Smooth muscle cell (in vitro differentiated cells): ENCODE results near the gene PARD3. TPM values are rescaled to one million over a fixed set of nuclear protein-coding genes. Genes with fewer than 3 reads are reported as not detected.

Source experiments
- DNase-seq: peaks from one replicate; lab custom pipeline; 2025; ENCODE audit not compliant: unreplicated experiment; lab: John Stamatoyannopoulos, UW
- H2AFZ ChIP-seq: fragments of 200-600 bp; sonication (generic); 2 replicates; pipeline ENCODE4 v1.6.0; 2016; ENCODE audit warnings: antibody characterized with exemption, low read depth, mild to moderate bottlenecking
- H3F3A ChIP-seq: fragments of 200-600 bp; sonication (generic); 2 replicates; pipeline ENCODE4 v1.6.0; 2017; ENCODE audit warnings: antibody characterized with exemption, low read depth
- H3K27ac ChIP-seq: fragments of 200-600 bp; sonication (generic); 2 replicates; pipeline ENCODE4 v1.5.1; 2016; ENCODE audit warnings: low read depth, mild to moderate bottlenecking
- H3K27me3 ChIP-seq: fragments of 200-600 bp; sonication (generic); 2 replicates; pipeline ENCODE4 v1.6.1; 2016; ENCODE audit warnings: low read depth, mild to moderate bottlenecking
- H3K36me3 ChIP-seq: fragments of 200-600 bp; sonication (generic); 2 replicates; pipeline ENCODE4 v1.5.1; 2016; ENCODE audit warnings: low read depth
- H3K4me1 ChIP-seq: fragments of 200-600 bp; sonication (generic); 2 replicates; pipeline ENCODE4 v1.5.1; 2016; ENCODE audit warnings: low read depth
- H3K4me2 ChIP-seq: fragments of 200-600 bp; sonication (generic); 2 replicates; pipeline ENCODE4 v1.6.0; 2016; ENCODE audit warnings: mild to moderate bottlenecking
- H3K4me3 ChIP-seq: fragments of 200-600 bp; sonication (generic); 2 replicates; pipeline ENCODE4 v1.5.1; 2016; ENCODE audit warnings: mild to moderate bottlenecking
- H3K79me2 ChIP-seq: fragments of 200-600 bp; sonication (generic); 2 replicates; pipeline ENCODE4 v1.6.0; 2016; ENCODE audit warnings: low read depth, mild to moderate bottlenecking
- H3K9ac ChIP-seq: fragments of 200-600 bp; sonication (generic); 2 replicates; pipeline ENCODE4 v1.6.0; 2016; ENCODE audit warnings: low read depth
- H3K9me3 ChIP-seq: fragments of 200-600 bp; sonication (generic); replicated peaks from 2 replicates; pipeline ENCODE4 v1.5.1; 2016; ENCODE audit warnings: low read depth
- H4K20me1 ChIP-seq: fragments of 200-600 bp; sonication (generic); 2 replicates; pipeline ENCODE4 v1.6.0; 2016; ENCODE audit warnings: low read depth
- CTCF ChIP-seq: fragments of 200-600 bp; sonication (generic); IDR thresholded peaks from 2 replicates; pipeline ENCODE4 v1.5.1; 2017; ENCODE audit warnings: borderline replicate concordance, mild to moderate bottlenecking, antibody characterized with exemption; ENCODE audit not compliant: insufficient read depth, poor library complexity, severe bottlenecking
- WGBS: methylation state at CpG from one replicate; pipeline ENCODE4 v1.1.7; 2016; ENCODE audit warnings: low lambda C conversion rate; 5-methylcytosine and 5-hydroxymethylcytosine counted together
- polyA plus RNA-seq: library from polyadenylated mRNA; unstranded; fragments of >200 nt; fragmentation: Nextera tagmentation; extraction: Ambion mirVana; gene quantifications from 2 replicates; pipeline ENCODE4 v1.2.1, GENCODE V29; 2016
- total RNA-seq: library from RNA; depleted of rRNA; stranded (reverse); fragments of >200 nt; gene quantifications from 2 replicates; pipeline ENCODE4 v1.2.3, GENCODE V29; 2014

Gene PARD3
- total and polyA plus RNA-seq, 2 experiments from 2014 or later = 17.5 to 26.0 TPM

GRCh38 chr10:34489411-34489810, 325.7 kb downstream of the PARD3 start:
- peak overlapping the region; percentile 80 for H3K4me2 ChIP-seq
- no peaks in the 10 kb centered on the region for H3K36me3 ChIP-seq
- H2AFZ ChIP-seq = no peak overlapping the region
- H3K9me3 ChIP-seq = no peaks in the 10 kb centered on the region
- DNase-seq = no peak
- peaks cover 13% of the 10 kb centered on the region for H3F3A ChIP-seq
- WGBS = 95% methylated on average over 3 of the region's 3 CpGs
- no peak for TF ChIP-seq CTCF
- no peak overlapping the region for H3K9ac ChIP-seq
- no peaks in the 10 kb centered on the region for H3K27me3 ChIP-seq
- H3K4me1 ChIP-seq = peaks cover 7% of the 10 kb centered on the region
- H3K27ac ChIP-seq = peak overlapping the region; percentile 92
- no peaks in the 10 kb centered on the region for H3K79me2 ChIP-seq
- H3K4me3 ChIP-seq = no peak overlapping the region
- H4K20me1 ChIP-seq = no peaks in the 10 kb centered on the region

DNA sequence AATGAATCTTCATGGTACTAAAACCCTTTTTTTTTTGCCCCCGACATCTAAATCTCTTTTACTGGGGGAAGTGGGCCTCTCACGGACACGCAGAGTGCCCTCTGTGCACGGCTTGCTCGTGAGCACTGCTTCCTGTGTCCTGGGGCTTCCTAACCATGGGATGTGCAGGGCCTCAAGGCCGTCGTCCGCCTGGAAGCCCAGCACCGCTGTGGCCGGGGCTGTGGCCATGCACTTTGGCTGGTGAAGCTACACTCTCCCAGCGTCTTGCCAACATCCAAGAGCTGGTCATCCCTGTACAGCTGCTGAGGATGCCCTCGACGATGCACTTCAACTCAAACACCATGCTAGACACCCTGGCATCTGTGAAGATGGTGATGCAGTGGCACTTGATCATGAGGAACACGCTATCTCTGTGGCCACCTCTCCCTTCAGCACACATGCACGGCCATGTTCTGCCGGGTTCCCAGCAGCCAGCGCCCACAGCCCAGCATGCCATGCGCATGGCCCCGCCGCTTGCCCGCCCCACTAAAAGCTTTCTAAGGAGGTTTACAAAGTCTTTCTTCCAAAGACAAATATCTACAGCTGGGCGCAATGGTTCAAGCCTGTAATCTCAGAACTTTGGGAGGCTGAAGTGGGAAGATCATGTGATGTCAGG, 326.5 kb downstream of the PARD3 start:
- TF ChIP-seq CTCF = no peak
- H3K4me1 ChIP-seq = peaks cover 7% of the 10 kb centered on the region
- no peak for DNase-seq
- 97% methylated on average over 22 of the region's 22 CpGs for WGBS
- H3K79me2 ChIP-seq = no peaks in the 10 kb centered on the region
- no peak overlapping the region for H3K27ac ChIP-seq
- H4K20me1 ChIP-seq = no peaks in the 10 kb centered on the region
- H3K27me3 ChIP-seq = no peaks in the 10 kb centered on the region
- no peak overlapping the region for H3K9ac ChIP-seq
- no peak overlapping the region for H2AFZ ChIP-seq
- H3K36me3 ChIP-seq = no peaks in the 10 kb centered on the region
- H3K4me2 ChIP-seq = no peak overlapping the region
- no peak overlapping the region for H3K4me3 ChIP-seq
- peaks cover 13% of the 10 kb centered on the region for H3F3A ChIP-seq
- no peaks in the 10 kb centered on the region for H3K9me3 ChIP-seq

DNA sequence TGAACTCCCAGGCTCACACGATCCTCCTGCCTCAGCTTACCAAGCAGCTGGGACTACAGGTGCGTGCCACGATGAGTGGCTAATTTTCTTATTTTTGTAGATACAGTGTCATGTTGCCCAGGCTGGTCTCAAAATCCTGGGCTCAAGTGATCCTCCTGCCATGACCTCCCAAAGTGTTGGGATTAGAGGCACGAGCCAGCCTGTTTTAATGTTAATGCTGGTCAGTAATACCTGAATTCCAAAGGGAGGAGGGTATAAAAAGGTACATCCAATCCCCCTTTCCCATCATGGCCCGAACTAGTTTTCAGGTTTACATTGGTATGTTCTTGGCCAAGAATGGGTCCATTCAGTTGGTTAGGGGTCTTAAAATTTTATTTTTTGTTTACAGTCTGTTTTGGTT, 329.1 kb downstream of the PARD3 start:
- H3K27ac ChIP-seq = no peak overlapping the region
- DNase-seq = no peak
- no peaks in the 10 kb centered on the region for H3K9me3 ChIP-seq
- peaks cover 12% of the 10 kb centered on the region for H3F3A ChIP-seq
- no peak overlapping the region for H2AFZ ChIP-seq
- no peak overlapping the region for H3K4me2 ChIP-seq
- H3K4me3 ChIP-seq = no peak overlapping the region
- no peaks in the 10 kb centered on the region for H3K79me2 ChIP-seq
- H3K36me3 ChIP-seq = no peaks in the 10 kb centered on the region
- H3K27me3 ChIP-seq = no peaks in the 10 kb centered on the region
- no peak for TF ChIP-seq CTCF
- no peak overlapping the region for H3K9ac ChIP-seq
- no peaks in the 10 kb centered on the region for H4K20me1 ChIP-seq
- 95% methylated on average over 5 of the region's 5 CpGs for WGBS
- H3K4me1 ChIP-seq = peaks cover 7% of the 10 kb centered on the region

- H2AFZ ChIP-seq = no peak overlapping the region
- H3K27ac ChIP-seq = no peak overlapping the region
- no peaks in the 10 kb centered on the region for H3K79me2 ChIP-seq
- H3K4me3 ChIP-seq = no peak overlapping the region
- no peaks in the 10 kb centered on the region for H3F3A ChIP-seq
- H3K27me3 ChIP-seq = no peaks in the 10 kb centered on the region
- H3K36me3 ChIP-seq = no peaks in the 10 kb centered on the region
- no peaks in the 10 kb centered on the region for H4K20me1 ChIP-seq
- 87% methylated on average over 4 of the region's 4 CpGs for WGBS
- no peak for TF ChIP-seq CTCF
- no peak for DNase-seq
- H3K9me3 ChIP-seq = no peaks in the 10 kb centered on the region
- no peak overlapping the region for H3K9ac ChIP-seq
- H3K4me1 ChIP-seq = peaks cover 6% of the 10 kb centered on the region
- no peak overlapping the region for H3K4me2 ChIP-seq
Measured at GRCh38 chr10:34484164-34484563, 330.9 kb downstream of the PARD3 start.
